NCI-H526 treated with DMSO at 0.1 percent for 48 hours (cell line): ENCODE measurements around the gene EPHA8.

Source experiments
- DNase-seq: peaks from one replicate; lab custom pipeline; 2025; lab: John Stamatoyannopoulos, UW

EPHA8 gene

GRCh38 chr1:22592919-22593790 lies 29.9 kb downstream of the EPHA8 start:
- DNase-seq = peak; percentile 42

DNA sequence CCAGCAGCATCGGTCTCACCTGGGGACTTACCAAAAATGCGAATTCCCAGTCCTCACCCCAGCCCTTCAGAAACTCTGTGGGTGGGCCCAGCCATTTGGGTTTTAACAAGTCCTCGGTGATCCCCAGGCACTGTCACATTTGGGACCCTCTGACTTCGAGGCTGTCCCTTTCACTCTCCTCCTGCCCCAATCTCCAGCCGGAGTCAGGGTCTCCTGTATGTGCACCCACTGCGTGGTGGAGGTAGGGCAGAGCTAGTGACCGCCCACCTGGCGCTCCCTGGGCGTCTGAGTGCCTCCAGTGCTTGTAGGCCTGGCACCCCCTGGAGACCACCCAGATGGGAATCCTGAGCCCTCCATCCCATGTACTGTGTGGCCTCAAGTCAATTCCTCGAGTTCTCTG lies 31.1 kb downstream of the EPHA8 start:
- DNase-seq = no peak

DNA sequence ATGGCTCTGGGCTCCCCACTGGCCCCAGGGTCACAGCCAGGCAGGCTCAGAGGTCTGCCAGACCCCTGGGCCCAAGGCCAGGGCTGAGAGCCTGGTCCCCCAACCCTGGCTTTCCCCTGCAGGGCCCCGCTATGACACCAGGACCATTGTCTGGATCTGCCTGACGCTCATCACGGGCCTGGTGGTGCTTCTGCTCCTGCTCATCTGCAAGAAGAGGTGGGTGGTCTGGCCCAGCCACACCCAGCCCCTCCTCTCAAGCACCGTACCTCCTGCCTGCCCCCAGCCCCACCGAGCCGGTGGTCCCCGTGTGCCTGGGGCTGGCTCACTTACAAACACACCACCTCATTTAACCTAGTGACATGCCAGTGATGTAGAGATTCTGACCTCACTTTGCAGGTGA lies 31.8 kb downstream of the EPHA8 start:
- DNase-seq = no peak

GRCh38 chr1:22597301-22597965 lies 34.1 kb downstream of the EPHA8 start:
- no peak for DNase-seq

GRCh38 chr1:22597996-22598395 lies 34.7 kb downstream of the EPHA8 start:
- DNase-seq = no peak

GRCh38 chr1:22598736-22599135 lies 35.4 kb downstream of the EPHA8 start:
- DNase-seq = no peak

DNA sequence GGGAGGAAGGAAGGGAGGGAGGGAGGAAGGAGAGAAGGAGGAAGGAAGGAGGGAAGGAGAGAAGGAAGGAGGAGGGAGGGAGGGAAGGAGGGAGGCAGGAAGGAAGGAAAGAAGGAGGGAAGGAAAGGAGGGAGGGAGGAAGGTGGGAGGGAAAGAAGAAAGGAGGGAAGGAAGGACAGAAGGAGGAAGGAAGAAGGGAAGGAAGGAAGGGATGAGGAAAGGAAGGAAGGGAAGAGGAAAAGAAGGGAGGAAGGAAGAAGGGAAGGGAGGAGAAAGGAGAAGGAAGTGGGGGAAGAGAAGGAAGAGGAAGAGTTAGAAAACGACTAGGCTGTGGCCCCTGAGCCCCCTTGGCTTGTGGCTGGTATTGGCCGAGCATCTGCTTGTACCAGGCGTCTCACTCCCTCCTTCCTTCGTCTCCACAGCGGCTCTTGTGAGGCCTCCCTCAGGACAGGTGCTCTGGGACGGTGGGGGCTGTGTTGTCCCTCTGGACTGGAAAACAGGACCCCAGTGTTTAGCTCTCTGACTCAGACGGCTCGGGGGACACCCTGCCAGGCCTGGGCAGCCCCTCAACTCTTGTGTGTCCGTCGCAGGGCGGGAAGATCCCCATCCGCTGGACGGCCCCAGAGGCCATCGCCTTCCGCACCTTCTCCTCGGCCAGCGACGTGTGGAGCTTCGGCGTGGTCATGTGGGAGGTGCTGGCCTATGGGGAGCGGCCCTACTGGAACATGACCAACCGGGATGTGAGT lies 37.0 kb downstream of the EPHA8 start:
- no peak for DNase-seq

DNA sequence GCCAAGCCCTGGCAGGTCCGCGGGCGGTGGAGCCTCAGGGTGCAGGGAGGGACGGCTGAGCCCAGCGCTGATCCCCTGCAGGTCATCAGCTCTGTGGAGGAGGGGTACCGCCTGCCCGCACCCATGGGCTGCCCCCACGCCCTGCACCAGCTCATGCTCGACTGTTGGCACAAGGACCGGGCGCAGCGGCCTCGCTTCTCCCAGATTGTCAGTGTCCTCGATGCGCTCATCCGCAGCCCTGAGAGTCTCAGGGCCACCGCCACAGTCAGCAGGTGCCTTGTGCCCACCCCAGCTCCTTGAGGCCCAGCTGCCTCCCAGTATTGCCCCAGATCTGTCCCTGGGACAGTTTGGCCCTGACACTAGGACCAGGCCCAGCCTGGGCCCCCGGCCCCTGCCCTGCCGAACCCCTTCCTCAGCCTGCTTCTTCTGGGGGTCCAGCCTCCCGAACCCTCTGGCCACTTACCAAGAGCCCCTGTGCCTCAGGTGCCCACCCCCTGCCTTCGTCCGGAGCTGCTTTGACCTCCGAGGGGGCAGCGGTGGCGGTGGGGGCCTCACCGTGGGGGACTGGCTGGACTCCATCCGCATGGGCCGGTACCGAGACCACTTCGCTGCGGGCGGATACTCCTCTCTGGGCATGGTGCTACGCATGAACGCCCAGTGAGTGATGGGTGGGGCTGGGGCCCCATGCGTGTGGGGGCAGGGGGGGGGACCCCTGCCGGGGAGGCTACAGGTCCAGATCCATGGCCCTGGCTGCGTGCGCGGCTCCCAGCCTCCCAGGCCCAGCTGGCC lies 37.7 kb downstream of the EPHA8 start:
- DNase-seq = no peak

DNA sequence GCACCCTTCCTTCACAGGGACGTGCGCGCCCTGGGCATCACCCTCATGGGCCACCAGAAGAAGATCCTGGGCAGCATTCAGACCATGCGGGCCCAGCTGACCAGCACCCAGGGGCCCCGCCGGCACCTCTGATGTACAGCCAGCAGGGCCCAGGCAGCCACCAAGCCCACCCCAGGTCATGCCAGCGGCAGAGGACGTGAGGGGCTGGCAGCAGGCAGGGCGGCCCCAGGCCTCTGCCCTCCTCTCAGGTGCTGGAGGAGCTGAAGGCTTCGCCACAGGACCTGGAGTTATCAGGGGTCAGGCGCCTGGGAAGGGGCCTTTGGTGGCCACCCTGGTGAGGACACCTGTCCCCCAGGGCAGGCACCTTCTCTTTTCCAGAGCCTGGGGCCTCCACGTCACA lies 38.3 kb downstream of the EPHA8 start:
- DNase-seq = no peak

- DNase-seq = no peak
These were observed 38.9 kb downstream of the EPHA8 start for GRCh38 chr1:22602060-22602740.

- no peak for DNase-seq
These were observed 42.9 kb downstream of the EPHA8 start for GRCh38 chr1:22606161-22606560.

GRCh38 chr1:22607154-22607553 lies 43.9 kb downstream of the EPHA8 start:
- no peak for DNase-seq

DNA sequence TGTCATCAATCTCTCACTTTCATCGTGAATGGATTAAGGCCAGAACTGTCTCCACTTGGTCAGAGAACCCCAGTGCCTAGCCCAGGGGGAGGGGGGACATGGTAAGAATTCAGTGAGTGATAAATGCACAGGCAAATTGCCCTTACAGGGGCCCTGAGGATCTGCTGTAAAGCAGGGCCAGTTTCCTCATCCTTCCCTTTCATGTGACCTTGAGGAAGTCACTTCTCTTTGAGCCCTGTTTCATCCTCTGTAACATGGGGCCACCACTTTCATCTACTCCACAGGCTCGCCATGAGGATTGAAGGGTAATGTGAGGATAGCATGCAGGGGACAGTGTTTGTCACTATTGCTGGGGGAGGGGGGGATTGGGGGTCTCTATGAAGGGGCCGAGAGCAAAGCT lies 45.1 kb downstream of the EPHA8 start:
- DNase-seq = no peak

DNA sequence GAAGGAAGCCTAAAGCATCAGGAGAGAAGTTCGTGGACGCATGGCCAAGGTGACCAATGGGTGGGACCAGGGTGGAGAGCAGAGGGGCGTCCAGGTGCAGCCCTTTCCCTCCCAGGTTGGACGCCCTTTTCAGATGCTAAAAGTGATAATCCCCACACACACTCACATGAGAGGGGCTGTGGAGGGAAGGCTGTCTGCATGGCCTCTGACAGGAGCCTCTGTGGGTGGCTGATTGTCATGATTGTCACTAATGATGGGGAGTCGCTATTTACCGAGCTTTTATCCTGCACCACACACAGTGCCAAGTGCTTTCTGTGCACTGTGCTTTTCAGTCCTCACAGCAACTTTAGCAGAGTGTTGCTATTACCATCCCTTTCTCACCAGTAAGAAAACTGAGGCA lies 46.0 kb downstream of the EPHA8 start:
- no peak for DNase-seq

- no peak for DNase-seq
These were observed 48.2 kb downstream of the EPHA8 start for GRCh38 chr1:22611530-22611947.

GRCh38 chr1:22612671-22613571 lies 49.6 kb downstream of the EPHA8 start:
- no peak for DNase-seq

GRCh38 chr1:22613572-22613918 lies 50.3 kb downstream of the EPHA8 start:
- DNase-seq = no peak

DNA sequence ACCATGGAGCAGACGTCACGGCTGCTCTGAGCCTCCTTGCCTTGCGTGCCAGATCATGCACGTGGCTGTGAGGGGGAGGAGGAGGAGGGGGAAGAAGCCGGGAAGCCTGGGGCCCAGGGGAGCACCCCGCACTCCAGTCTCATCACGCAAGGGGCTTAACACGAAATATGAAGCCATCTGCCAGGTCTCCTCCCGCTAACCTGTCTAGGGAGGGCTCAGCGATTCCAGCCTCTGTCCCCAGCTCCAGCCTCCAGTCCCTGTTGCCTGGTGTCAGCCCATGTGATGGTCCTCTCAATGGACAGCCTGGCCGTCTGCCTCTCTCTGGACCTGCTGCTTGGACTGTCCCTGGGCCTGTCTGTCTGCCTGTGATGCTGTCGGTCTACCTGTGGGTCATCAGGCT lies 50.7 kb downstream of the EPHA8 start:
- DNase-seq = no peak

DNA sequence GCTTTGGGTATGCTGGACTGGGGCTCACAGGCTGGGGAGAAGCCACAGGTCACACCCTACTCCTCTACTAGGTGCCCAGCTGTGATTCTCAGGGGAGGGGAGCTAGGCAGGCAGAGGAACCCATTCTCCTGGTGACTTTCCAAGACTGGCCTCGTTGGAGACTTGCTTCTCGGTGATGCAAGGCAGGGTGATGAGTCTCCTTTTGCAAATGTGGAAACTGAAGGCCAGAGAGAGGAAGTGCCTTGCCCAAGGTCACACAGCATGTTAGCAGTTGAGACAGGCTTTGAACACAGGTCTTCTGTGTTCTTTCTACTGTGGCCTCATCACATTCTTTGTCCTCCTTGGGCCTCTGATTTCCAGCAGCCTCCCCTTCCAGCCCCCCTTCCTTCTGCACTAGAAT lies 52.6 kb downstream of the EPHA8 start:
- DNase-seq = no peak

DNA sequence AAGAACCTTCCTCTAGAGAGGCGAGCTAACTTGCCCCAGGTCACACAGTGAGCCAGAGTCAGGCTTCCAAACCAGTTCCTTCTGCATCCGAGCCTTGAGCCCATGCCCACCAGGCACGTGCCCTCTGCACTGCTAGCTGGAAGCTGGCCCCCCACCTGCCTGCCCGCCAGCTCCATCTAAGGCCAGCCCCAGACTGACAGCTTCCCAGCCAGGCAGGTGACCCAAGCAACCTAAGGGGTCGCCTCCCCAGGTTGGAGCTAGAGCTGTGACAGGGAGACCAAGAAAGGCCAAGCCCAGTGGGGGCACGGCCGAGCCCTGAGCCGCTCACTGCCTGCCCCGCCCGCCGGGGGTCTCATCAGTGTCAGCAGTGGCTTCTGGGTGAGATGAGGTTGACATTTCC lies 53.3 kb downstream of the EPHA8 start:
- DNase-seq = no peak

- DNase-seq = no peak
These were observed 54.8 kb downstream of the EPHA8 start for GRCh38 chr1:22618056-22618455.
